ENCODE results near the gene TTPAL.

The TTPAL gene

GRCh38 chr20:44522841-44523240, 47.2 kb downstream of the TTPAL start:
- Histone ChIP-seq H3K36me3 (ENCODE audit: control insufficient read depth in 2 of 2, insufficient read depth in 2 of 2, low read length in 2 of 2) (no peaks in the 10 kb centered on the region), H3K4me3 (ENCODE audit: low read length in 2 of 2) (no peak overlapping the region), H3K27me3 (ENCODE audit: control insufficient read depth in 1 of 2, insufficient read depth in 2 of 2, low read length in 2 of 2) (no peaks in the 10 kb centered on the region), H3K9ac (ENCODE audit: low read length in 2 of 2) (no peak overlapping the region), H3K27ac (ENCODE audit: low read length) (peak overlapping the region; percentile 99), H3K9me3 (ENCODE audit: control insufficient read depth in 2 of 2, low read length in 2 of 2) (no peaks in the 10 kb centered on the region), H3K4me1 (ENCODE audit: control insufficient read depth, insufficient read depth, low read length) (peaks cover 11% of the 10 kb centered on the region)

DNA sequence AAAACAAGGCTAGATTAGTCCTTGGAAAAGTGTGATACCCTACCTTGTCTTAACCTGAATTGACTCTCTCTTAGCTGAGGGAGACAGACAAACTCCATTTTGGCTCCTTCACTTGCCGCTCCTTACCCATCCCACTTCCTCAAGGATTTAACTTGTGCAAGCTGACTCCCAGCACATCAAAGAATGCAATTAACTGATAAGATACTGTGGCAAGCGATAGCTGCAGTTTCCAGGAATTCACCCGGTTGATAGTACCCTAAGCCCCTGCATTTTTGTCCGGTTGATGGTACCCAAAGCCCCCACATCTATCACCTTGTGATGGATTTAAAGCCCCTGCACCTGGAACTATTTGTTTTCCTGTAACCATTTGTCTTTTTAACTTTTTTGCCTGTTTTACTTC, 48.1 kb downstream of the TTPAL start:
- Histone ChIP-seq H3K9ac (ENCODE audit: low read length in 2 of 2) (no peak overlapping the region), H3K9me3 (ENCODE audit: control insufficient read depth in 2 of 2, low read length in 2 of 2) (no peaks in the 10 kb centered on the region), H3K36me3 (ENCODE audit: control insufficient read depth in 2 of 2, insufficient read depth in 2 of 2, low read length in 2 of 2) (no peaks in the 10 kb centered on the region), H3K27me3 (ENCODE audit: control insufficient read depth in 1 of 2, insufficient read depth in 2 of 2, low read length in 2 of 2) (no peaks in the 10 kb centered on the region), H3K27ac (ENCODE audit: low read length) (no peak overlapping the region), H3K4me1 (ENCODE audit: control insufficient read depth, insufficient read depth, low read length) (peaks cover 11% of the 10 kb centered on the region), H3K4me3 (ENCODE audit: low read length in 2 of 2) (no peak overlapping the region)

DNA sequence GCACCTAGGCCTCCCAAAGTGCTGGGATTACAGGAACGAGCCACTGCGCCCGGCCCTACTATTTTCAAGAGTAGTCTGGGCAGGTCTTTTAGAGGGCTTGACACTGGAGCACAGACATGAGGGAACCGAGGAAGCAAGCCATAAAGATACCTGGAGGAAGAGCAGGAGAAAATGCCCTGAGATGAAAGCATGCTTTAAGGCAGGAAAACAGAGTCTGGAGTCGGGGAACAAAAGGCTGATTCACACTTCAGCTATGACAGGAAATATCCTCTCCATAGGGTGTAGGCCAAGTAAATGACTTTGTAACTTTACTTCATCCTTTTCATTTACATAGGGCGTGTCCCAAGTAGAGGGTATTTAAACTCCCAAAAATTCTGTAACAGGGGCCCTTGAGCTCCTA, 50.5 kb downstream of the TTPAL start:
- H3K36me3 ChIP-seq (ENCODE audit: control insufficient read depth in 2 of 2, insufficient read depth in 2 of 2, low read length in 2 of 2) = no peaks in the 10 kb centered on the region
- H3K27me3 ChIP-seq (ENCODE audit: control insufficient read depth in 1 of 2, insufficient read depth in 2 of 2, low read length in 2 of 2) = no peaks in the 10 kb centered on the region
- H3K4me3 ChIP-seq (ENCODE audit: low read length in 2 of 2) = no peak overlapping the region
- no peaks in the 10 kb centered on the region for H3K9me3 ChIP-seq (ENCODE audit: control insufficient read depth in 2 of 2, low read length in 2 of 2)
- H3K4me1 ChIP-seq (ENCODE audit: control insufficient read depth, insufficient read depth, low read length) = peaks cover under 1% of the 10 kb centered on the region
- no peak overlapping the region for H3K27ac ChIP-seq (ENCODE audit: low read length)
- no peak overlapping the region for H3K9ac ChIP-seq (ENCODE audit: low read length in 2 of 2)

DNA sequence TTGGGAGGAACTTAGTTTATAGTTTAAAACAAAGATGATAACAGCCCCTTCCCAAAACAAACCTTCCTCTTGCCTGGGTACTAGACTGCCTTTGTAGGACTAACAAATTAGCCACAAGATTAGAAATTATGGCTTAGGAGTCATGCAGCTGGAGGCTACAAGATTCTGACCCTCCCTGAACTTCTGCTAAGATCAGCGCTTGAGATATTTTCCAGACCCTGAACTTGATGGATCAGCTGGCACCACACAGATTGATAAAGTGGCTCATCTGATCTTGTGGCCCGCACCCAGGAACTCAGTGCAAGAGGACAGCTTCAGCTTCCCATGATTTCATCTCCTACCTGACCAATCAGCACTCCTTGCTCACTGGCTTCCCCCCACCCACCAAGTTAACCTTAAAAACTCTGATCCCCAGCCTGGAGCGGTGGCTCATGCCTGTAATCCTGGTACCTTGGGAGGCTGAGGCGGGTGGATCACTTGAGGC, 52.1 kb downstream of the TTPAL start:
- Histone ChIP-seq H3K27ac (ENCODE audit: low read length) (no peak overlapping the region), H3K27me3 (ENCODE audit: control insufficient read depth in 1 of 2, insufficient read depth in 2 of 2, low read length in 2 of 2) (no peaks in the 10 kb centered on the region), H3K9me3 (ENCODE audit: control insufficient read depth in 2 of 2, low read length in 2 of 2) (no peaks in the 10 kb centered on the region), H3K9ac (ENCODE audit: low read length in 2 of 2) (no peak overlapping the region), H3K4me1 (ENCODE audit: control insufficient read depth, insufficient read depth, low read length) (peaks cover 10% of the 10 kb centered on the region), H3K36me3 (ENCODE audit: control insufficient read depth in 2 of 2, insufficient read depth in 2 of 2, low read length in 2 of 2) (no peaks in the 10 kb centered on the region), H3K4me3 (ENCODE audit: low read length in 2 of 2) (no peak overlapping the region)

DNA sequence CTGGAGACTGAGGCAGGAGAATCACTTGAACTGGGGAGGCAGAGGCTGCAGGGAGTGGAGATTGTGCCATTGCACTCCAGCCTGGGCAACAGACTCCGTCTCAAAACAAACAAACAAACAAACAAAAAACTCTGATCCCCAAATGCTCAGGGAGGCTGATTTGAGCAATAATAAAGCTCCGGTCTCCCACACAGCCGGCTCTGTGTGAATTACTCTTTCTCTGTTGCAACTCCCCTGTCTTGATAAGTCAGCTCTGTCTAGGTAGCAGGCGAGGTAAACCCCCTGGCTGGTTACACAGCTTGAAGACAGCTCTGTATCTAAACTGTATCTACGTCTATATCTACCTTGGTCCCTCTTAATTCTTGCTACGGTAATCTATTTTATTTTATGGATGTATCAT, 52.6 kb downstream of the TTPAL start:
- Histone ChIP-seq H3K4me1 (ENCODE audit: control insufficient read depth, insufficient read depth, low read length) (peaks cover 16% of the 10 kb centered on the region), H3K9ac (ENCODE audit: low read length in 2 of 2) (no peak overlapping the region), H3K27me3 (ENCODE audit: control insufficient read depth in 1 of 2, insufficient read depth in 2 of 2, low read length in 2 of 2) (no peaks in the 10 kb centered on the region), H3K36me3 (ENCODE audit: control insufficient read depth in 2 of 2, insufficient read depth in 2 of 2, low read length in 2 of 2) (no peaks in the 10 kb centered on the region), H3K4me3 (ENCODE audit: low read length in 2 of 2) (no peak overlapping the region), H3K9me3 (ENCODE audit: control insufficient read depth in 2 of 2, low read length in 2 of 2) (no peaks in the 10 kb centered on the region), H3K27ac (ENCODE audit: low read length) (no peak overlapping the region)

DNA sequence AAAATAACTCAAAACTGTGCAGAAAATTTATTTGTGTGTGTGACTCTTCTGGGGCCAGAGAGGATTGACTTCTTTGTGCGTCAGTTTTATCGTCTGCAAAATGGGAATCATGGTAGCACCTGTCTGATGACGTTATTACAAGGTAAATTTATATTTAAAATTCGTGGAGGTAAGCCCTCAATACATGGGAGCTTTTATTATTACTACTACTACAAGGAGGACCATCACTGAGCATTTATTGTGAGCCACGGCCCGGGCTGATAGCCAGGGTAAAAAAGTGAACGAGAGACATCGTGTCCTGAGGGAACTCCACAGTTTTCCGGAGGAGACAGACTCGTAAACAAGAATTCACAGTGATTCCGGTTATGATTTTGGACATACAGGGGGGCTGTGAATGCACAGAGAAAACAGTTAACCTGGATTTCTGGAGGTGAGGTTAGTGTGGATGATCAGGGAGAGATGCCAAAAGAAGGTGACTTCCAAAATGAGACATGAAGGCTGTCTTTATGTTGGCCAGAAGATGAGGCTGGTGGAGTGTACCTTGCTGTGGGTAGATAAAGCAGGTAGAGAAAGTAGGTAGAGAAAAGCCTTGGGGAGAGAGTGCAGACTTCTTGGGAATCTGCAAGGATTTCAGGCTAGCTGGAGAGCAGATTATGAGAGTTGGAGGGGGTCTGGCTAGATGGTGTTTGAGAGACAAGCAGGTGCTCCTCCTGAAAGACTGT, 56.7 kb downstream of the TTPAL start:
- H3K36me3 ChIP-seq (ENCODE audit: control insufficient read depth in 2 of 2, insufficient read depth in 2 of 2, low read length in 2 of 2) = no peaks in the 10 kb centered on the region
- no peaks in the 10 kb centered on the region for H3K9me3 ChIP-seq (ENCODE audit: control insufficient read depth in 2 of 2, low read length in 2 of 2)
- peak overlapping the region; percentile 73 for H3K27ac ChIP-seq (ENCODE audit: low read length)
- H3K4me3 ChIP-seq (ENCODE audit: low read length in 2 of 2) = peak overlapping the region; percentile 81 to 87
- H3K4me1 ChIP-seq (ENCODE audit: control insufficient read depth, insufficient read depth, low read length) = peaks cover 29% of the 10 kb centered on the region
- H3K9ac ChIP-seq (ENCODE audit: low read length in 2 of 2) = peak overlapping the region; percentile 71 to 80
- H3K27me3 ChIP-seq (ENCODE audit: control insufficient read depth in 1 of 2, insufficient read depth in 2 of 2, low read length in 2 of 2) = no peaks in the 10 kb centered on the region

DNA sequence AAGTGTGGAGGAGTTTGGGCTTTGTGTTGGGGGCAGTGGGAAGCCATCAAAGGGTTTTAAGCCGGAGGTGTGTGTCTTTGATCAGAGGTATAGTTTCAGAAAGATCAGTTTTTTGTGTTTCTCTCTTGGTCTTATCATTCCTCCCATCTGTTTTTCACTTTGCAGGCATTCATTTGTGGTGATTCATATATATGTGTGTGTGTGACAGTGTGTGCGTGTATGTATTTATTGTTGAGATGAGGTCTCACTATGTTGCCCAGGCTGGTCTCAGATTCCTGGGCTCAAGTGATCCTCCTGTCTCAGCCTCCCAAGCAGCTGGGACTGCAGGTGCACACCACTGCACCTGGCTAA, 57.3 kb downstream of the TTPAL start:
- Histone ChIP-seq H3K27ac (ENCODE audit: low read length) (peak overlapping the region; percentile 73), H3K9ac (ENCODE audit: low read length in 2 of 2) (peak overlapping the region in 1 of 2 donors; percentile 71), H3K36me3 (ENCODE audit: control insufficient read depth in 2 of 2, insufficient read depth in 2 of 2, low read length in 2 of 2) (no peaks in the 10 kb centered on the region), H3K9me3 (ENCODE audit: control insufficient read depth in 2 of 2, low read length in 2 of 2) (no peaks in the 10 kb centered on the region), H3K27me3 (ENCODE audit: control insufficient read depth in 1 of 2, insufficient read depth in 2 of 2, low read length in 2 of 2) (no peaks in the 10 kb centered on the region), H3K4me1 (ENCODE audit: control insufficient read depth, insufficient read depth, low read length) (peaks cover 29% of the 10 kb centered on the region), H3K4me3 (ENCODE audit: low read length in 2 of 2) (peak overlapping the region; percentile 81 to 87)

DNA sequence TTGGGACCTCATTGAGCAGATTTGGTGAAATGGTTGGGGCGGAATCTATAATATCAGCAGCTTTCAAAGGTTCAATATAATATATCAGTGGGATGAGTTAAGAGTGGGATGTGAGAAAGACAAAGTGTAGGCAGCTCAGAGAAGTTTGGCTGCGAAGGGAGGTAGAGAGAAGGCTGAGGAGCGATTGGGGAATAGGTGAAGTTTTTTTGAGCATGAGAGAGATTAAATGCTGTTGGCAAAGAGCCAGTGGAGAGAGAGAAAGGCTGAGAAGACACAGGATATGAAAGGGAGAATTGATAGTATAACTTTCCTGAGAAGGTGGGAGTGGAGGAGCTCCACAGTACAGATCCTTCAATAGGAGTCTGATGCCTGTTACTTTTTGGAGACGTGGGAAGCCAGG, 58.3 kb downstream of the TTPAL start:
- H3K27me3 ChIP-seq (ENCODE audit: control insufficient read depth in 1 of 2, insufficient read depth in 2 of 2, low read length in 2 of 2) = no peaks in the 10 kb centered on the region
- H3K36me3 ChIP-seq (ENCODE audit: control insufficient read depth in 2 of 2, insufficient read depth in 2 of 2, low read length in 2 of 2) = no peaks in the 10 kb centered on the region
- H3K4me1 ChIP-seq (ENCODE audit: control insufficient read depth, insufficient read depth, low read length) = peaks cover 29% of the 10 kb centered on the region
- H3K9ac ChIP-seq (ENCODE audit: low read length in 2 of 2) = no peak overlapping the region
- peak overlapping the region; percentile 7 for H3K27ac ChIP-seq (ENCODE audit: low read length)
- H3K9me3 ChIP-seq (ENCODE audit: control insufficient read depth in 2 of 2, low read length in 2 of 2) = no peaks in the 10 kb centered on the region
- H3K4me3 ChIP-seq (ENCODE audit: low read length in 2 of 2) = no peak overlapping the region

- Histone ChIP-seq H3K9ac (ENCODE audit: low read length in 2 of 2) (no peak overlapping the region), H3K27ac (ENCODE audit: low read length) (peak overlapping the region; percentile 2), H3K4me3 (ENCODE audit: low read length in 2 of 2) (no peak overlapping the region), H3K9me3 (ENCODE audit: control insufficient read depth in 2 of 2, low read length in 2 of 2) (no peaks in the 10 kb centered on the region), H3K27me3 (ENCODE audit: control insufficient read depth in 1 of 2, insufficient read depth in 2 of 2, low read length in 2 of 2) (no peaks in the 10 kb centered on the region), H3K36me3 (ENCODE audit: control insufficient read depth in 2 of 2, insufficient read depth in 2 of 2, low read length in 2 of 2) (no peaks in the 10 kb centered on the region), H3K4me1 (ENCODE audit: control insufficient read depth, insufficient read depth, low read length) (peaks cover 39% of the 10 kb centered on the region)
Observed at GRCh38 chr20:44536175-44536574, 60.5 kb downstream of the TTPAL start.

DNA sequence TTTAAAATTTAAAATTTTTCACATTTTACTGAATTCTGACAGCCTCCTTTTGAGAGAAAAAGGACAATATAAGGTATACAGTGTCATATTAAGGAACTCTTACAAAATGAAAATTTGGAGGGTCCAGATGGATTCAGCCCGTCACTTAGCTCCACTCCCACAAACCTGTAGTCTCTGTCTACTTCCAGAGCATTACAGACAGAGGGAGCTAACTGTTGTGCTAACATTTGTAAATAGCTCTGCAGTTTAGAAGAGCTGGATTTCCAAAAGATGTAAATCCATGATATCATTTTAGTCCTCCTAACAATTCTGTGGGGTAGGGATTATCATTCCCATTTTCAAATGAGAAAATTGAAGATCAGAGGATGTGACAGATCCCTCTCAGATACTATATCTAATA, 62.3 kb downstream of the TTPAL start:
- H3K9ac ChIP-seq (ENCODE audit: low read length in 2 of 2) = peak overlapping the region in 1 of 2 donors; percentile 16
- no peaks in the 10 kb centered on the region for H3K27me3 ChIP-seq (ENCODE audit: control insufficient read depth in 1 of 2, insufficient read depth in 2 of 2, low read length in 2 of 2)
- peaks cover 39% of the 10 kb centered on the region for H3K4me1 ChIP-seq (ENCODE audit: control insufficient read depth, insufficient read depth, low read length)
- no peaks in the 10 kb centered on the region for H3K9me3 ChIP-seq (ENCODE audit: control insufficient read depth in 2 of 2, low read length in 2 of 2)
- no peak overlapping the region for H3K27ac ChIP-seq (ENCODE audit: low read length)
- H3K36me3 ChIP-seq (ENCODE audit: control insufficient read depth in 2 of 2, insufficient read depth in 2 of 2, low read length in 2 of 2) = no peaks in the 10 kb centered on the region
- no peak overlapping the region for H3K4me3 ChIP-seq (ENCODE audit: low read length in 2 of 2)

- H3K36me3 ChIP-seq (ENCODE audit: control insufficient read depth in 2 of 2, insufficient read depth in 2 of 2, low read length in 2 of 2) = no peaks in the 10 kb centered on the region
- H3K4me3 ChIP-seq (ENCODE audit: low read length in 2 of 2) = peak overlapping the region in 1 of 2 donors; percentile 8
- H3K27me3 ChIP-seq (ENCODE audit: control insufficient read depth in 1 of 2, insufficient read depth in 2 of 2, low read length in 2 of 2) = no peaks in the 10 kb centered on the region
- no peak overlapping the region for H3K9ac ChIP-seq (ENCODE audit: low read length in 2 of 2)
- peaks cover 40% of the 10 kb centered on the region for H3K4me1 ChIP-seq (ENCODE audit: control insufficient read depth, insufficient read depth, low read length)
- no peaks in the 10 kb centered on the region for H3K9me3 ChIP-seq (ENCODE audit: control insufficient read depth in 2 of 2, low read length in 2 of 2)
- H3K27ac ChIP-seq (ENCODE audit: low read length) = peak overlapping the region; percentile 31
Observed at GRCh38 chr20:44540834-44541233, 65.2 kb downstream of the TTPAL start.
